ENCODE measurements around the gene PSRC1. TPM values are rescaled to one million over a fixed set of nuclear protein-coding genes. Genes with fewer than 3 reads are reported as not detected.

The PSRC1 gene
- total RNA-seq, 1 experiment from 2014 or later: 21.3 TPM

DNA sequence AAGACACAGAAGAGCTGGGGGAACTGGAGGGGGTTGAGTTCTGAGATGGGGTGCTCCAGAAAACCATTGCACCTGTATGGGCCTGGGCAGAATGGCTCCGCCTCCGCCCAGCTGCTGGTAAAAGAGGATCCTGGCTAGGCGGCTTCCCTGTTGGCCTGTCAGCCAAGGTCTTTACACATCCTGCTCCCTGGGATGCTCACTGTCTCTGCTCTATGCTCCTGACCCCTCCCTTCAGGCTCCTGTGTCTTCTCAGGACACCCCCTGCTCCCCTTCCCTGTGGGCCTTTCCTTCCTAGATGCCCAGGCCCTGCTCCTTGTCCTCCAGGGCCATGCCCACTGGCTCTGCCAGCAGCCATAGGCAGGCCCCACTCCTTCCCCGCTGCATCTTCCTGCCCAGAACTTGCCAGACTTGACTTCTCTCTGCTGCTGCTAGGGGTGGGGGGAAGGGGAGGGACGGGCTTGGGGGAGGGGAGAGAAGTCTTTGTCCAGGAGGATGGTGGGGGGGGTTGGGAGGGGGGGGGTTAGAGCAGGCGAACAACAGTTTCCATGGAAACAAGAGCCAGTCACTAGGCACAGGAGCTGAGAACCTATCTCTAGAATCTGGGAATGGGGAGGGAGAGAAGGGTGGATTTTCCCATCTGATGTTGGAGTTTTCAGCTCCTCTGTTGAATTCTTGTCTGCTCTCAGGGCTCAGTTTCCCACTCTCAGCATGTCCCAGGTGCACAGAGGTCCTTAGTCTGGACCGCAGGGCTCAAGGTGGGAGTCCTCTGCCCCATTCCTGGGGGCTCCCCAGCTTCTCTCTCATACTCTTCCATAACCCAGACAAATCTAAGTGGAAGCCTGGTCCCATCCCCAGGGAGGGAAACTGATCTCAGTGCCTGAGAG lies 23.0 kb downstream of the PSRC1 start:
- peaks cover 19% of the 10 kb centered on the region for H3K4me1 Mint-ChIP-seq (ENCODE audit: low read depth, unreplicated experiment)
- no peak overlapping the region for H3K27ac Mint-ChIP-seq (ENCODE audit: unreplicated experiment)
- CTCF ChIA-PET: no interaction called here
- intact Hi-C loops (cut with micrococcal nuclease; ENCODE audit: unreplicated experiment): no loop called here
- no TSS peak for BruUV-seq (replicated peaks)
- no peak for DNase-seq
- TF ChIP-seq, protein P1, sequence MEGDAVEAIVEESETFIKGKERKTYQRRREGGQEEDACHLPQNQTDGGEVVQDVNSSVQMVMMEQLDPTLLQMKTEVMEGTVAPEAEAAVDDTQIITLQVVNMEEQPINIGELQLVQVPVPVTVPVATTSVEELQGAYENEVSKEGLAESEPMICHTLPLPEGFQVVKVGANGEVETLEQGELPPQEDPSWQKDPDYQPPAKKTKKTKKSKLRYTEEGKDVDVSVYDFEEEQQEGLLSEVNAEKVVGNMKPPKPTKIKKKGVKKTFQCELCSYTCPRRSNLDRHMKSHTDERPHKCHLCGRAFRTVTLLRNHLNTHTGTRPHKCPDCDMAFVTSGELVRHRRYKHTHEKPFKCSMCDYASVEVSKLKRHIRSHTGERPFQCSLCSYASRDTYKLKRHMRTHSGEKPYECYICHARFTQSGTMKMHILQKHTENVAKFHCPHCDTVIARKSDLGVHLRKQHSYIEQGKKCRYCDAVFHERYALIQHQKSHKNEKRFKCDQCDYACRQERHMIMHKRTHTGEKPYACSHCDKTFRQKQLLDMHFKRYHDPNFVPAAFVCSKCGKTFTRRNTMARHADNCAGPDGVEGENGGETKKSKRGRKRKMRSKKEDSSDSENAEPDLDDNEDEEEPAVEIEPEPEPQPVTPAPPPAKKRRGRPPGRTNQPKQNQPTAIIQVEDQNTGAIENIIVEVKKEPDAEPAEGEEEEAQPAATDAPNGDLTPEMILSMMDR (IDR thresholded peaks at IDR 0.05; ENCODE audit: unreplicated experiment): no peak
- no peak overlapping the region for H3K4me3 Mint-ChIP-seq (ENCODE audit: low read depth, unreplicated experiment)
- no peaks in the 10 kb centered on the region for H3K27me3 Mint-ChIP-seq (ENCODE audit: unreplicated experiment)
- H3K9me3 Mint-ChIP-seq (ENCODE audit: low read depth, unreplicated experiment): no peaks in the 10 kb centered on the region
- peaks cover 5% of the 10 kb centered on the region for H3K36me3 Mint-ChIP-seq (ENCODE audit: insufficient read depth, unreplicated experiment)

DNA sequence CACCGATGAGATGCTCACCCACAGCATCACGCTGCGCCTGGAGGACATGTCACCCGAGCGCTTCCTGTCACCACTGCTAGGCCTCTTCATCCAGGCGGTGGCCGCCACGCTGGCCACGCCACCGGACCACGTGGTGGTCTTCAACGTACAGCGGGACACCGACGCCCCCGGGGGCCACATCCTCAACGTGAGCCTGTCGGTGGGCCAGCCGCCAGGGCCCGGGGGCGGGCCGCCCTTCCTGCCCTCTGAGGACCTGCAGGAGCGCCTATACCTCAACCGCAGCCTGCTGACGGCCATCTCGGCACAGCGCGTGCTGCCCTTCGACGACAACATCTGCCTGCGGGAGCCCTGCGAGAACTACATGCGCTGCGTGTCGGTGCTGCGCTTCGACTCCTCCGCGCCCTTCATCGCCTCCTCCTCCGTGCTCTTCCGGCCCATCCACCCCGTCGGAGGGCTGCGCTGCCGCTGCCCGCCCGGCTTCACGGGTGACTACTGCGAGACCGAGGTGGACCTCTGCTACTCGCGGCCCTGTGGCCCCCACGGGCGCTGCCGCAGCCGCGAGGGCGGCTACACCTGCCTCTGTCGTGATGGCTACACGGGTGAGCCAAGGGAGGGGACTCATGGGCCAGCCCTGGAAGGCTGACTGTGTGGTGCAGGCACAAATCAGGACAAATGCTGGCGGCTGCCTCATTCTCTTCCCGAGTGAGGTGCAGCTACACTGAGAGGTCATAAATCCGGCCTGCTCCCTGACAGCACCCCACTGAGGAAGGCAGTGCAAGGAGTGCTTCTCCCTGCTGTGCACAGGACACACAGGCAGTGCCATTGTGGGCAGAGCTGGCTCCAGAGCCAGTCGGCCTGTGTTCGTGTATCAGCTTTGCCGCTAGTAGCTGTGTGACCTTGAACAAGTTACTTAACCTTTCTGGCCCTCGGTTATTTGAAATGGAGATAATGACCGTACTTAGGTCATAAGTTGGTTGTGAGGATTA lies 24.2 kb downstream of the PSRC1 start:
- no peak for DNase-seq
- Mint-ChIP-seq H3K4me1 (ENCODE audit: low read depth, unreplicated experiment) (peaks cover 17% of the 10 kb centered on the region), H3K27me3 (ENCODE audit: unreplicated experiment) (no peaks in the 10 kb centered on the region), H3K36me3 (ENCODE audit: insufficient read depth, unreplicated experiment) (peaks cover 5% of the 10 kb centered on the region), H3K27ac (ENCODE audit: unreplicated experiment) (no peak overlapping the region), H3K4me3 (ENCODE audit: low read depth, unreplicated experiment) (no peak overlapping the region), H3K9me3 (ENCODE audit: low read depth, unreplicated experiment) (no peaks in the 10 kb centered on the region)
- intact Hi-C loops (cut with micrococcal nuclease; ENCODE audit: unreplicated experiment): no loop called here
- CTCF ChIA-PET: no interaction called here
- BruUV-seq (replicated peaks): no TSS peak
- TF ChIP-seq, protein P1 (IDR thresholded peaks at IDR 0.05; ENCODE audit: unreplicated experiment): no peak

DNA sequence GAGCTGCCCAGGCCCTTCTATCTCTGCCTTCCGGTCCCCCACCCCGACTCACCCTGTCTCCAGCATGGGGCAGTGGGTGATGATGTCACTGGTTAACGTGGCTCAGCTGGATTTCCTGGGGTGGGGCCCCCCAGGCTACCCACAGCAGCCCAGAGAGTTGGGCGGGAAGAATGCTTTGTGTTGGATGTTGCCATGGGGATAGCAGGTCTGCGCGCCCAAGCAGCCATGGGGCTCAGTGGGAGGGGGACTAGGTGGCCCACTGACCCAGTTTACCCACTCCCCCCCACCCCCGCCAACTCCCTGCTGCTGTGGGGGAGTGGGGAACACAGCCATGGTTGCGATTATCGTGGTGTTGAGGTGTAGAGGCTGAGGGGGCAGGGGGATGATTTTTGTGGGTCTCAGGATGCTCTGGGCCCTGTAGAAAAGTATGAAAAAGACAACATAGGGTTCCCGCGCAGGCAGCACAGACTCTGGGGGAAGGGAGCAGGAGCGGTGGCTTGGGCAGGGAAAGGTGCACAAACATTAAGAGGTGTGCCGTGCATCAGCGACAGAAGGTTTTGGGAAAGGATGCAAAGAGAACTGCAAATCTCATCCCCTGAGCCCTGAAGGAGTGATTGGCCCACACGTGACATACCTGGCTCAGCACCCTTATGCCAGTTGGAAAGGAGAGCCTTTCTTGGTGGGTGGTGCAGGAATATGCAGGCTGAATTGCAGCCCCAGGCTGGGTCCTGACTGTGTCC lies 25.1 kb downstream of the PSRC1 start:
- CTCF ChIA-PET: interaction anchor here (0.7 to 0.9 kb wide), 2 partner anchors 57 to 72 kb away, joined by 3 to 7 read pairs; no protein-coding TSS in a partner anchor
- intact Hi-C loops (cut with micrococcal nuclease; ENCODE audit: unreplicated experiment): no loop called here
- Mint-ChIP-seq H3K9me3 (ENCODE audit: low read depth, unreplicated experiment) (no peaks in the 10 kb centered on the region), H3K27ac (ENCODE audit: unreplicated experiment) (no peak overlapping the region), H3K4me3 (ENCODE audit: low read depth, unreplicated experiment) (no peak overlapping the region), H3K27me3 (ENCODE audit: unreplicated experiment) (no peaks in the 10 kb centered on the region), H3K4me1 (ENCODE audit: low read depth, unreplicated experiment) (peaks cover 14% of the 10 kb centered on the region), H3K36me3 (ENCODE audit: insufficient read depth, unreplicated experiment) (peaks cover 5% of the 10 kb centered on the region)
- no TSS peak for BruUV-seq (replicated peaks)
- no peak for DNase-seq
- TF ChIP-seq, protein P1 (IDR thresholded peaks at IDR 0.05; ENCODE audit: unreplicated experiment): no peak

All from Calu3 (cell line).